SU-DHL-6 (cell line): ENCODE data around the gene GRIK1.

Source experiments
- H2AFZ ChIP-seq: fragments of 200-600 bp; sonication (generic); 2 replicates; pipeline ENCODE4 v1.6.1; 2014; ENCODE audit warnings: low read depth, mild to moderate bottlenecking, moderate library complexity, mixed read lengths, antibody characterized with exemption, low read length; ENCODE audit not compliant: severe bottlenecking
- H3F3A ChIP-seq: fragments of 200-600 bp; shearing (Covaris generic); 2 replicates; pipeline ENCODE4 v1.6.0; 2016; ENCODE audit warnings: antibody characterized with exemption, mild to moderate bottlenecking; ENCODE audit not compliant: insufficient read depth
- H3K27ac ChIP-seq: fragments of 200-600 bp; sonication (generic); 2 replicates; pipeline ENCODE4 v1.5.1; 2016; ENCODE audit warnings: low read depth, mild to moderate bottlenecking, low read length, moderate library complexity, mixed read lengths
- H3K27me3 ChIP-seq: fragments of 200-600 bp; sonication (generic), shearing (Covaris generic); 2 replicates; pipeline ENCODE4 v1.6.0; 2014; ENCODE audit warnings: mild to moderate bottlenecking, low read length
- H3K36me3 ChIP-seq: fragments of 200-600 bp; sonication (generic); 2 replicates; pipeline ENCODE4 v1.6.1; 2014; ENCODE audit warnings: mild to moderate bottlenecking, low read length, mixed read lengths
- H3K4me2 ChIP-seq: fragments of 300-600, 200-600 bp; shearing (Covaris generic), sonication (generic); 2 replicates; pipeline ENCODE4 v1.6.0; 2014; ENCODE audit warnings: low read length, low read depth, mild to moderate bottlenecking; ENCODE audit not compliant: poor library complexity, severe bottlenecking
- H3K4me3 ChIP-seq: fragments of 200-600 bp; sonication (generic); 2 replicates; pipeline ENCODE4 v1.5.1; 2014; ENCODE audit warnings: antibody characterized with exemption, low read length, mild to moderate bottlenecking, mixed read lengths; ENCODE audit not compliant: insufficient read depth, poor library complexity, severe bottlenecking
- H3K79me2 ChIP-seq: fragments of 200-600 bp; sonication (generic); 2 replicates; pipeline ENCODE4 v1.6.1; 2014; ENCODE audit warnings: mild to moderate bottlenecking, low read length, moderate library complexity; ENCODE audit not compliant: insufficient read depth
- H3K9ac ChIP-seq: fragments of 200-600 bp; sonication (generic); 2 replicates; pipeline ENCODE4 v1.7.0; 2014; ENCODE audit warnings: mild to moderate bottlenecking, low read length
- H3K9me2 ChIP-seq: fragments of 200-600 bp; sonication (generic); replicated peaks from 2 replicates; pipeline ENCODE4 v1.6.1; 2014; ENCODE audit warnings: low read length; ENCODE audit not compliant: insufficient read depth
- H3K9me3 ChIP-seq: fragments of 200-600 bp; sonication (generic); 2 replicates; pipeline ENCODE4 v1.6.1; 2014; ENCODE audit warnings: low read length, mixed read lengths; ENCODE audit not compliant: insufficient read depth
- H4K20me1 ChIP-seq: fragments of 200-600 bp; sonication (generic); 2 replicates; pipeline ENCODE4 v1.6.1; 2014; ENCODE audit warnings: low read depth, mild to moderate bottlenecking, antibody characterized with exemption, low read length, moderate library complexity, mixed read lengths
- CTCF ChIP-seq: fragments of 200-600 bp; sonication (generic); IDR thresholded peaks from one replicate; pipeline ENCODE4 v1.5.1; 2017; ENCODE audit warnings: antibody characterized with exemption, mild to moderate bottlenecking, low read length, moderate library complexity; ENCODE audit not compliant: insufficient read depth, poor library complexity, severe bottlenecking
- EZH2phosphoT487 ChIP-seq: fragments of 200-600 bp; sonication (generic), shearing (Covaris generic); conservative IDR thresholded peaks from 2 replicates; pipeline ENCODE4 v1.6.1; 2018; ENCODE audit warnings: mild to moderate bottlenecking, antibody characterized with exemption, low read length, moderate library complexity, mixed read lengths

GRIK1 gene

GRCh38 chr21:29873908-29874307 lies 65.9 kb downstream of the GRIK1 start:
- no peaks in the 10 kb centered on the region for H3K9me2 ChIP-seq
- H3K4me2 ChIP-seq: no peak overlapping the region
- TF ChIP-seq CTCF: no peak
- no peak for TF ChIP-seq EZH2phosphoT487
- H3K9ac ChIP-seq: no peak overlapping the region
- H2AFZ ChIP-seq: no peak overlapping the region
- no peaks in the 10 kb centered on the region for H3K27me3 ChIP-seq
- H3K4me3 ChIP-seq: no peak overlapping the region
- no peaks in the 10 kb centered on the region for H3F3A ChIP-seq
- H3K27ac ChIP-seq: no peak overlapping the region
- H4K20me1 ChIP-seq: no peaks in the 10 kb centered on the region
- H3K79me2 ChIP-seq: no peaks in the 10 kb centered on the region
- no peaks in the 10 kb centered on the region for H3K9me3 ChIP-seq
- H3K36me3 ChIP-seq: no peaks in the 10 kb centered on the region

GRCh38 chr21:29870814-29871213 lies 69.0 kb downstream of the GRIK1 start:
- H2AFZ ChIP-seq: no peak overlapping the region
- no peak for TF ChIP-seq CTCF
- no peak for TF ChIP-seq EZH2phosphoT487
- H3K9me3 ChIP-seq: no peaks in the 10 kb centered on the region
- no peaks in the 10 kb centered on the region for H4K20me1 ChIP-seq
- no peaks in the 10 kb centered on the region for H3K9me2 ChIP-seq
- H3K79me2 ChIP-seq: no peaks in the 10 kb centered on the region
- H3F3A ChIP-seq: no peaks in the 10 kb centered on the region
- H3K9ac ChIP-seq: no peak overlapping the region
- H3K27me3 ChIP-seq: no peaks in the 10 kb centered on the region
- no peaks in the 10 kb centered on the region for H3K36me3 ChIP-seq
- no peak overlapping the region for H3K4me3 ChIP-seq
- H3K4me2 ChIP-seq: no peak overlapping the region
- no peak overlapping the region for H3K27ac ChIP-seq

- Histone ChIP-seq H3K4me2 (no peak overlapping the region), H4K20me1 (no peaks in the 10 kb centered on the region), H2AFZ (no peak overlapping the region), H3K27me3 (no peaks in the 10 kb centered on the region), H3K9me3 (no peaks in the 10 kb centered on the region), H3K4me3 (no peak overlapping the region), H3K36me3 (no peaks in the 10 kb centered on the region), H3F3A (no peaks in the 10 kb centered on the region), H3K27ac (no peak overlapping the region), H3K79me2 (no peaks in the 10 kb centered on the region), H3K9me2 (no peaks in the 10 kb centered on the region), H3K9ac (no peak overlapping the region)
- TF ChIP-seq CTCF: no peak
- TF ChIP-seq EZH2phosphoT487: no peak
Measured at GRCh38 chr21:29867796-29868195, 72.0 kb downstream of the GRIK1 start.
